H1 (cell line): ENCODE data around the gene CTH. TPM values are rescaled to one million over a fixed set of nuclear protein-coding genes. Genes with fewer than 3 reads are reported as not detected.

Source experiments
- CTCF ChIA-PET: fragments of 300-600 bp; sonication (Branson Sonifier 250); formaldehyde crosslinking; loops from one replicate; lab custom pipeline; 2021; ENCODE audit not compliant: partially characterized antibody; lab: Charles Lee
- POLR2A ChIA-PET: fragments of 300-600 bp; sonication (Branson Sonifier 250); formaldehyde crosslinking; loops from one replicate; lab custom pipeline; 2021; ENCODE audit warnings: inconsistent platforms; ENCODE audit not compliant: partially characterized antibody; lab: Charles Lee
- DNase-seq, 2 experiments: peaks; one replicate each; pipeline versions ENCODE4 v3.0.0 to v3.0.0-alpha.2; 2010 to 2022; ENCODE audit warnings: low spot score in 2 of 2, low read depth in 1 of 2, mixed read lengths in 1 of 2
- FAIRE-seq: peaks from 2 replicates; lab custom pipeline; 2011; peaks lifted over from hg19 to GRCh38; lab: Jason Lieb, UNC
- H2AFZ ChIP-seq: 2 replicates; pipeline ENCODE4 v1.8.1; 2012; ENCODE audit warnings: low read length, inconsistent platforms
- H2AK5ac ChIP-seq: 2 replicates; pipeline ENCODE4 v1.6.1; 2013; ENCODE audit warnings: low read depth, low read length
- H2BK120ac ChIP-seq: replicated peaks from 2 replicates; pipeline ENCODE3; 2013; ENCODE audit warnings: low read depth, low read length, inconsistent platforms
- H2BK12ac ChIP-seq: 2 replicates; pipeline ENCODE4 v1.6.1; 2013; ENCODE audit warnings: low read depth, low read length
- H2BK15ac ChIP-seq: 2 replicates; pipeline ENCODE4 v1.6.1; 2013; ENCODE audit warnings: low read length
- H2BK20ac ChIP-seq: 2 replicates; pipeline ENCODE4 v1.6.1; 2013; ENCODE audit warnings: low read length
- H2BK5ac ChIP-seq: 2 replicates; pipeline ENCODE4 v1.6.1; 2013; ENCODE audit warnings: low read depth, low read length
- H3K14ac ChIP-seq: 2 replicates; pipeline ENCODE4 v1.6.1; 2013; ENCODE audit warnings: inconsistent platforms; ENCODE audit not compliant: insufficient read length
- H3K18ac ChIP-seq: 2 replicates; pipeline ENCODE4 v1.6.1; 2013; ENCODE audit warnings: low read length; ENCODE audit errors: extremely low read depth
- H3K23ac ChIP-seq: 2 replicates; pipeline ENCODE4 v1.6.1; 2013; ENCODE audit warnings: inconsistent platforms; ENCODE audit not compliant: insufficient read length
- H3K23me2 ChIP-seq: 2 replicates; pipeline ENCODE4 v1.6.1; 2013; ENCODE audit warnings: low read depth, low read length
- H3K27ac ChIP-seq: 2 replicates; pipeline ENCODE4 v1.6.1; 2011; ENCODE audit warnings: low read depth, low read length, inconsistent platforms
- H3K27me3 ChIP-seq, 4 experiments: replicated peaks in 1 of 4; 1 replicate in 1 of 4; 2 replicates in 3 of 4; pipeline versions ENCODE4 v1.6.1 to v1.8.1; 2011 to 2013; ENCODE audit warnings: low read length in 3 of 4, mild to moderate bottlenecking in 3 of 4, inconsistent platforms in 2 of 4, mixed read lengths in 2 of 4, moderate library complexity in 1 of 4; ENCODE audit not compliant: control insufficient read depth in 3 of 4, insufficient read depth in 3 of 4; ENCODE audit errors: extremely low read depth in 1 of 4
- H3K36me3 ChIP-seq, 4 experiments: 2 replicates each; pipeline versions ENCODE4 v1.6.1 to v1.8.1; 2011 to 2013; ENCODE audit warnings: mild to moderate bottlenecking in 4 of 4, low read length in 3 of 4, moderate library complexity in 2 of 4, control low read depth in 1 of 4, inconsistent platforms in 1 of 4; ENCODE audit not compliant: insufficient read depth in 4 of 4, control insufficient read depth in 2 of 4
- H3K4ac ChIP-seq: replicated peaks from 2 replicates; pipeline ENCODE3; 2013; ENCODE audit warnings: low read length, low read depth, mixed read lengths, inconsistent platforms; ENCODE audit not compliant: insufficient read length
- H3K4me1 ChIP-seq, 4 experiments: replicated peaks in 1 of 4; 1 replicate in 1 of 4; 2 replicates in 3 of 4; pipeline versions ENCODE4 v1.6.1 to v1.8.1; 2011 to 2013; ENCODE audit warnings: low read length in 3 of 4, inconsistent platforms in 2 of 4, mixed read lengths in 1 of 4; ENCODE audit not compliant: insufficient read depth in 4 of 4, control insufficient read depth in 3 of 4
- H3K4me2 ChIP-seq, 2 experiments: 2 replicates each; pipeline versions ENCODE4 v1.6.1 to v1.8.1; 2011 to 2013; ENCODE audit warnings: low read depth in 2 of 2, low read length in 2 of 2, control low read depth in 1 of 2, inconsistent platforms in 1 of 2, mild to moderate bottlenecking in 1 of 2; ENCODE audit not compliant: insufficient read depth in 1 of 2
- H3K4me3 ChIP-seq, 4 experiments: fragments of 200-600, 300-600 bp in 1 of 4; sonication (generic), shearing (Covaris generic), sonication (Bioruptor Twin) in 1 of 4; 2 replicates each; pipeline versions ENCODE4 v1.5.1 to v1.8.1; 2011 to 2016; ENCODE audit warnings: low read length in 4 of 4, low read depth in 3 of 4, control low read depth in 2 of 4, inconsistent platforms in 2 of 4, mild to moderate bottlenecking in 2 of 4, mixed read lengths in 1 of 4, moderate library complexity in 1 of 4; ENCODE audit not compliant: insufficient read depth in 2 of 4; ENCODE audit errors: extremely low read depth in 1 of 4
- H3K56ac ChIP-seq: replicated peaks from 2 replicates; pipeline ENCODE3; 2013; ENCODE audit warnings: low read depth, mild to moderate bottlenecking, mixed read lengths, low read length, inconsistent platforms; ENCODE audit not compliant: insufficient read length
- H3K79me1 ChIP-seq: 2 replicates; pipeline ENCODE4 v1.6.1; 2013; ENCODE audit warnings: low read depth, low read length, control low read depth
- H3K79me2 ChIP-seq, 2 experiments: 2 replicates each; pipeline versions ENCODE4 v1.6.1 to v1.8.1; 2012 to 2013; ENCODE audit warnings: low read length in 2 of 2, mild to moderate bottlenecking in 2 of 2, inconsistent platforms in 1 of 2; ENCODE audit not compliant: insufficient read depth in 2 of 2, control insufficient read depth in 1 of 2
- H3K9ac ChIP-seq, 4 experiments: replicated peaks in 1 of 4; 1 replicate in 1 of 4; 2 replicates in 3 of 4; pipeline versions ENCODE4 v1.6.1 to v1.8.1; 2011 to 2013; ENCODE audit warnings: low read depth in 3 of 4, low read length in 3 of 4, control low read depth in 2 of 4, mild to moderate bottlenecking in 2 of 4, moderate library complexity in 2 of 4, inconsistent platforms in 1 of 4; ENCODE audit errors: extremely low read depth in 1 of 4
- H3K9me3 ChIP-seq, 2 experiments: 2 replicates each; pipeline versions ENCODE4 v1.6.1 to v1.8.1; 2012 to 2013; ENCODE audit warnings: mild to moderate bottlenecking in 2 of 2, moderate library complexity in 2 of 2, control low read depth in 1 of 2, inconsistent platforms in 1 of 2, low read depth in 1 of 2, low read length in 1 of 2, mixed read lengths in 1 of 2; ENCODE audit not compliant: insufficient read depth in 2 of 2
- H4K20me1 ChIP-seq, 2 experiments: replicated peaks in 1 of 2; 2 replicates each; pipeline versions ENCODE3 to v1.8.1; 2011 to 2013; ENCODE audit warnings: inconsistent platforms in 2 of 2, low read length in 2 of 2, mild to moderate bottlenecking in 1 of 2; ENCODE audit not compliant: insufficient read depth in 2 of 2, control insufficient read depth in 1 of 2
- H4K5ac ChIP-seq: 2 replicates; pipeline ENCODE4 v1.6.1; 2013; ENCODE audit warnings: low read length, low read depth, mixed read lengths, inconsistent platforms; ENCODE audit not compliant: insufficient read length
- H4K8ac ChIP-seq: 2 replicates; pipeline ENCODE4 v1.8.0; 2013; ENCODE audit warnings: mild to moderate bottlenecking, moderate library complexity, low read length, inconsistent platforms; ENCODE audit not compliant: insufficient read depth; ENCODE audit errors: extremely low read depth
- H4K91ac ChIP-seq: replicated peaks from 2 replicates; pipeline ENCODE3; 2013; ENCODE audit warnings: low read length, mixed read lengths, inconsistent platforms; ENCODE audit not compliant: insufficient read length
- BCL11A ChIP-seq, 2 experiments: IDR thresholded peaks; one replicate each; pipeline ENCODE4 v1.6.1; 2011; ENCODE audit warnings: low read depth in 2 of 2, low read length in 2 of 2, mild to moderate bottlenecking in 2 of 2
- BRCA1 ChIP-seq: IDR thresholded peaks from 2 replicates; pipeline ENCODE4 v1.6.1; 2012; ENCODE audit warnings: low read depth, low read length, improper control_type of control experiment
- CREB1 ChIP-seq: IDR thresholded peaks from 2 replicates; pipeline ENCODE4 v1.6.1; 2012; ENCODE audit warnings: inconsistent platforms
- KDM5A ChIP-seq: fragments of 200-600 bp; IDR thresholded peaks from 2 replicates; pipeline ENCODE4 v1.7.1; 2012; ENCODE audit warnings: mild to moderate bottlenecking, low read length, inconsistent platforms, mixed read lengths
- POLR2AphosphoS5 ChIP-seq: IDR thresholded peaks from 2 replicates; pipeline ENCODE4 v1.6.1; 2011; ENCODE audit warnings: low read depth, low read length
- TAF7 ChIP-seq: optimal IDR thresholded peaks from 2 replicates; pipeline ENCODE3; 2011; ENCODE audit warnings: low read depth, mild to moderate bottlenecking, inconsistent platforms, low read length, moderate library complexity, borderline replicate concordance
- WGBS, 2 experiments: shearing (Covaris generic) in 1 of 2; methylation state at CpG; one replicate each; pipeline versions ENCODE4 v1.1.6 to v1.1.7; 2013 to 2015; ENCODE audit warnings: low lambda C conversion rate in 2 of 2, mixed read lengths in 2 of 2, inconsistent platforms in 1 of 2, low coverage in 1 of 2, missing lambda C conversion rate in 1 of 2; ENCODE audit not compliant: insufficient replicate concordance in 2 of 2, insufficient coverage in 1 of 2, insufficient read length in 1 of 2; ENCODE audit errors: extremely low coverage in 1 of 2, missing lambda C conversion rate in 1 of 2; 5-methylcytosine and 5-hydroxymethylcytosine counted together
- polyA plus RNA-seq, 7 experiments: library from polyadenylated mRNA; depleted of rRNA in 3 of 7; stranded (reverse) in 5 of 7; unstranded in 2 of 7; fragments of >200 nt in 5 of 7; fragments of 200-250 nt in 2 of 7; gene quantifications; 1 replicate in 5 of 7; 2 replicates in 1 of 7; 4 replicates in 1 of 7; pipeline versions ENCODE4 v1.2.1 to v1.2.3, GENCODE V29; 2011 to 2013; ENCODE audit warnings: missing spikeins in 2 of 7, mixed read lengths in 2 of 7
- total RNA-seq: library from RNA; stranded (reverse); fragmentation: NEBNext Ultra II Directional; extraction: Animal tissue kit (Norgen Biotek cat#: 25700); gene quantifications from 2 replicates; pipeline ENCODE4 v1.2.1, GENCODE V29; 2021

Gene CTH
- total and polyA plus RNA-seq, 2 of the 8 experiments (the other 6 are each of a cell fraction or from before 2014, with no cell fraction given), result 31.7 to 33.2 TPM

- H3K23ac ChIP-seq, result no peak overlapping the region
- no peak overlapping the region for H2AFZ ChIP-seq
- no peak overlapping the region for H4K8ac ChIP-seq
- no peak overlapping the region for H2BK12ac ChIP-seq
- H4K91ac ChIP-seq, result no peak overlapping the region
- H4K5ac ChIP-seq, result no peak overlapping the region
- 83% methylated on average over 2 of the region's 2 CpGs; no CpG with 5 or more reads in 1 of the 2 experiments for WGBS, 2 experiments
- H2AK5ac ChIP-seq, result no peak overlapping the region
- no peak for TF ChIP-seq BRCA1
- TF ChIP-seq CREB1, result no peak
- no peak for TF ChIP-seq TAF7
- TF ChIP-seq POLR2AphosphoS5, result no peak
- no peak for TF ChIP-seq KDM5A
- no peak for TF ChIP-seq BCL11A (IDR thresholded peaks at IDR 0.05; ENCODE audit: low read depth in 2 of 2, low read length in 2 of 2)
- TF ChIP-seq, all 59 proteins: peak for 0
- Histone ChIP-seq H3K23me2 (no peaks in the 10 kb centered on the region), H3K4me2 (no peak overlapping the region), H3K36me3 (no peaks in the 10 kb centered on the region), H3K27ac (no peak overlapping the region), H3K4ac (no peak overlapping the region), H2BK5ac (no peak overlapping the region), H3K14ac (no peak overlapping the region), H3K4me3 (no peak overlapping the region), H3K27me3 (no peaks in the 10 kb centered on the region), H3K18ac (no peak overlapping the region), H4K20me1 (no peaks in the 10 kb centered on the region), H2BK20ac (no peak overlapping the region), H3K79me1 (no peaks in the 10 kb centered on the region), H3K56ac (no peak overlapping the region), H3K9ac (no peak overlapping the region), H2BK15ac (no peak overlapping the region), H3K4me1 (no peaks in the 10 kb centered on the region), H3K9me3 (no peaks in the 10 kb centered on the region), H2BK120ac (no peak overlapping the region), H3K79me2 (no peaks in the 10 kb centered on the region)
- CTCF ChIA-PET, result interaction anchor here (1.8 kb wide), 1 partner anchor 18 kb away, joined by 4 read pairs; no protein-coding TSS in a partner anchor
- DNase-seq, result no peak
- POLR2A ChIA-PET, result interaction anchor here (1.2 kb wide), 1 partner anchor 128 kb away, joined by 3 read pairs; no protein-coding TSS in a partner anchor
- FAIRE-seq, result no peak
These were observed 14.5 kb upstream of the CTH start for GRCh38 chr1:70396607-70397006.
